Pancreas (tissue), 10 donors: ENCODE data around the gene RNFT2. TPM values are rescaled to one million over a fixed set of nuclear protein-coding genes. Genes with fewer than 3 reads are reported as not detected.

Experiments used
- ATAC-seq, 4 donors: fragments of 200-7000 bp; cut with Tn5 transposase; one replicate each; pipeline versions ENCODE4 v1.8.0 to v1.9.1; 2020; ENCODE audit warnings: mild to moderate bottlenecking in 4 of 4, moderate library complexity in 4 of 4
- DNase-seq, 6 donors: peaks; one replicate each; pipeline ENCODE4 v3.0.0-alpha.2; 2020
- FAIRE-seq: peaks from 2 replicates; lab custom pipeline; 2012; peaks lifted over from hg19 to GRCh38; lab: Jason Lieb, UNC
- H3K27ac ChIP-seq, 4 donors: fragments of 200-600 bp; sonication (generic); 1 replicate in 3 of 4; 2 replicates in 1 of 4; pipeline versions ENCODE4 v1.5.0 to v1.8.0; 2020
- H3K27me3 ChIP-seq, 4 donors: fragments of 200-600 bp; one replicate each; pipeline ENCODE4 v1.8.0; 2021
- H3K36me3 ChIP-seq, 3 donors: fragments of 200-600 bp; sonication (generic) in 1 of 3; one replicate each; pipeline versions ENCODE4 v1.5.0 to v1.8.0; 2020 to 2021
- H3K4me1 ChIP-seq, 3 donors: fragments of 200-600 bp; one replicate each; pipeline ENCODE4 v1.8.0; 2021
- H3K4me3 ChIP-seq, 4 donors: fragments of 200-600 bp; sonication (generic) in 2 of 4; one replicate each; pipeline versions ENCODE4 v1.5.0 to v1.8.0; 2020 to 2021
- H3K9me3 ChIP-seq, 4 donors: fragments of 200-600 bp; one replicate each; pipeline ENCODE4 v1.8.0; 2021
- WGBS, 2 donors: extraction: QIAGEN DNeasy Blood & Tissue Kit; methylation state at CpG; one replicate each; pipeline ENCODE4 v1.1.7; 2013; 5-methylcytosine and 5-hydroxymethylcytosine counted together
- intact Hi-C, 3 donors: fragments of 100-400 bp; cut with DNase I; formaldehyde crosslinking; loops; one replicate each; pipeline versions ENCODE4 v1.11.1 to v1.14.2; 2022
- polyA plus RNA-seq, 2 donors: library from polyadenylated mRNA; stranded (reverse); fragments of 200-250 nt; gene quantifications; one replicate each; pipeline ENCODE4 v1.2.3, GENCODE V29; 2013
- total RNA-seq, 6 donors: library from RNA; stranded (reverse); fragmentation: NEBNext Ultra II Directional in 4 of 6; extraction: Animal tissue kit (Norgen Biotek cat#: 25700) in 4 of 6; gene quantifications; one replicate each; pipeline versions ENCODE4 v1.2.1 to v1.2.4, GENCODE V29; 2021 to 2023
- TF ChIP-seq, protein P1 (sequence below), 4 donors: fragments of 200-600 bp; sonication (generic) in 3 of 4; IDR thresholded peaks; one replicate each; pipeline versions ENCODE4 v1.5.0 to v1.8.0; 2021; ENCODE audit warnings: antibody characterized with exemption in 4 of 4
- donor health status: healthy with polysubstance abuse.
- donor health status: DM: no; HTN: no; CAD: no; lungs with moderate emphysema.
- donor health status: DM: no; HTN: no; CAD: no.
- donor health status: control.
- donor health status: control.
- donor health status: Bipolar disorder and iron deficiency.
- donor health status: DM: yes; HTN: yes; CAD: no.
- donor health status: DM: no; HTN: no; CAD: no.
- donor health status: DM: no; HTN: no; CAD: no.
- donor health status: DM: yes; HTN: yes; CAD: no.

RNFT2 gene
- total and polyA plus RNA-seq, 8 donors: 0.51 to 2.6 (median 1.5) TPM

DNA sequence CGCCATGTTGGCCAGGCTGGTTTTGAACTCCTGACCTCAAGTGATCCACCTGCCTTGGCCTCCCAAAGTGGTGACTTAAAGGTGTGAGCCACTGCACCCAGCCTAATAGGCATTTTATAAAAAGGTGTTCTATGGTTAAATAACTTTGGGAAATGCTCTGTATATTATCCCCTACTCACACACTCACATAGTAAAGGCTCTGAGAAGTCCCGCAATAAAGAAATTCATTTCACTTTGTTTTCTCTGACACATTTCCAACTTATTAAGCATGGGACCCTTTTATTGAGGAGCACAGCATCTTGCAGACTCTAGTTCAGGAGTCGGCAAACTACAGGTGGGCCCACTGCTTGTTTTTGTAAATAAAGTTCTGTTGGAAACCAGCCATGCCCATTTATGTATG lies 63.9 kb downstream of the RNFT2 start:
- H3K4me3 ChIP-seq: no peak overlapping the region
- DNase-seq: no peak
- intact Hi-C loops: no loop called here
- H3K27ac ChIP-seq: no peak overlapping the region
- H3K9me3 ChIP-seq: no peaks in the 10 kb centered on the region
- ATAC-seq: no peak
- FAIRE-seq: no peak
- no peaks in the 10 kb centered on the region for H3K36me3 ChIP-seq
- H3K27me3 ChIP-seq: no peaks in the 10 kb centered on the region
- TF ChIP-seq, protein P1, sequence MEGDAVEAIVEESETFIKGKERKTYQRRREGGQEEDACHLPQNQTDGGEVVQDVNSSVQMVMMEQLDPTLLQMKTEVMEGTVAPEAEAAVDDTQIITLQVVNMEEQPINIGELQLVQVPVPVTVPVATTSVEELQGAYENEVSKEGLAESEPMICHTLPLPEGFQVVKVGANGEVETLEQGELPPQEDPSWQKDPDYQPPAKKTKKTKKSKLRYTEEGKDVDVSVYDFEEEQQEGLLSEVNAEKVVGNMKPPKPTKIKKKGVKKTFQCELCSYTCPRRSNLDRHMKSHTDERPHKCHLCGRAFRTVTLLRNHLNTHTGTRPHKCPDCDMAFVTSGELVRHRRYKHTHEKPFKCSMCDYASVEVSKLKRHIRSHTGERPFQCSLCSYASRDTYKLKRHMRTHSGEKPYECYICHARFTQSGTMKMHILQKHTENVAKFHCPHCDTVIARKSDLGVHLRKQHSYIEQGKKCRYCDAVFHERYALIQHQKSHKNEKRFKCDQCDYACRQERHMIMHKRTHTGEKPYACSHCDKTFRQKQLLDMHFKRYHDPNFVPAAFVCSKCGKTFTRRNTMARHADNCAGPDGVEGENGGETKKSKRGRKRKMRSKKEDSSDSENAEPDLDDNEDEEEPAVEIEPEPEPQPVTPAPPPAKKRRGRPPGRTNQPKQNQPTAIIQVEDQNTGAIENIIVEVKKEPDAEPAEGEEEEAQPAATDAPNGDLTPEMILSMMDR (IDR thresholded peaks at IDR 0.05): no peak
- WGBS, 2 donors: 92 to 94% methylated on average over 3 of the region's 3 CpGs
- H3K4me1 ChIP-seq: no peaks in the 10 kb centered on the region

DNA sequence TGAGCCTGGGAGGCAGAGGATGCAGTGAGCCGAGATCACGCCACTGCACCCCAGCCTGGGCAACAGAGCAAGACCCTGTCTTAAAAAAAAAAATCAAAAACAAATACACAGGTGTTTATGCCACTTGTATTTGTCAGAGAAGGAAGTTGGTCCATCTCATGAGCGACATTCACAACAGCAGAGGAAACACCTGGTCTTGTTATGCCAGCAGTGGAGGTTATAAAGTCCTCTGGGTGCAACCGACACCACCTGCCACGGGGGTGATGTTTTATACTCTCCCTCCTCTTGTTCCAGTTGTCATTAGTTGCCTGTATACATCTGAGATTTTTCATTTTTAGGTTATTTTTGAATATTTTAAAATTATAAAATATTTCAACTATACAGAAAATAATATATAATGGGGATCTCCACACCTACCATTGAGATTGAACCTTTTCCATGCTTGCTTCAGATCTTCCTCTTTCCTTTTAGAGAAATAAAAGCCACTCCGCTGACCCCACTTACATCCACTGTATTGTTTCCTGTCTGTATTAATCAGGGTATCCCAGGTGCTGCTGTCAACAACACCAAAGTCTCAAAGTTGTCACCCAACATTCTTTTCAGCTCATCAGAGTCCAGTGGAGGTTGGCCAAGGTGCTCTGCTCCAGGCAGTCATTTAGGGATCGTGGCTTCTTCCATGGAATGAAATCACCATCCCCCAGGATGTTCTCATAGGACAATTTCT lies 65.1 kb downstream of the RNFT2 start:
- DNase-seq (no peak), ATAC-seq (no peak), FAIRE-seq (no peak)
- Histone ChIP-seq H3K27me3 (no peaks in the 10 kb centered on the region), H3K4me1 (no peaks in the 10 kb centered on the region), H3K27ac (no peak overlapping the region), H3K4me3 (no peak overlapping the region), H3K36me3 (no peaks in the 10 kb centered on the region), H3K9me3 (no peaks in the 10 kb centered on the region)
- TF ChIP-seq, protein P1 (IDR thresholded peaks at IDR 0.05): no peak
- intact Hi-C loops: no loop called here
- 82 to 90% methylated on average over 7 of the region's 7 CpGs for WGBS, 2 donors

DNA sequence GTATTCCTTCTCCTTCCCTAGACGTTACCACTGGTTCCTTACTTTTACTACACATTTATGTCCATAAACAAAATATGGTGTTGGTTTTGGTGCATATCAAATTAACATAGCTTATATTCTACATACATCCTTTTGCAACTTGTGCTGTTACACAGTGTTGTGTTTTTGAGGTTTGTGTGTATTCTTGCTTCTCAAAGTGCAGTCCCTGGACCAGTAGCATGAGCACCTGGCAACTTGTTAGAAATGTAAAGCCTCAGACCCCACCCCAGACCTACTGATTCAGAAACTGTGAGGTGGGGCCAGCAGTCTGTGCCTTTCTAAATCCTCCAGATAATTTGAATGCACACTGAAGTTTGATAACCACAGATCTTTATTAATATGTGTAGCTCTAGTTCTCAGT lies 65.9 kb downstream of the RNFT2 start:
- FAIRE-seq: no peak

DNA sequence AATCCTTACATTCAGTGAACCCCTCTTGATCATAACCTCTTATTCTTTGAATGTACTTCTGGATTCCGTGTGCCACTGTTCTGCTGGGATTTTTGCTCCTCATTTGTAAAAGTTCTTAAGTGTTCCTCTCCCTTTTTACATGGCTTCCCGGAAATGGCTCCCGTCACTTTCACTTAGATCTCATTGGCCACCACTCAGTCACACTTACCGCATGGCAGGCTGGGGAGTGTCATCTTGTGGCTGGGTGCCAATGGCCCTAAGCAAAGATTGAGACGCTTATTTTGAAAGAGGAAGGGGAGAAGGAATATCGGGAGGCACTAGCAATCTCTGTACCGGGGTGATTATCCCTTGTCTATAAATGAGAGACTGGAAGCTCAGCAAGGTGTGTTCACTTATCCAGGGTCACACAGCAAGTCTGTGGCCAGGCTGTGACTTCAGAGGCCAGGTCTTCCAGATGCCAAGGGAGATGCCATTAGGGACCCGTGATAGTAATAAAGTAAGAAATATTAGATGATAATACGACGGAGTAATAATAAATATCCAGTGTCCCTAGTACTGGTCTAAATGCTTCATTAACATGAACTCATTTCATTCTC lies 68.8 kb downstream of the RNFT2 start:
- intact Hi-C loops: no loop called here
- Histone ChIP-seq H3K4me3 (no peak overlapping the region), H3K9me3 (no peaks in the 10 kb centered on the region), H3K27me3 (no peaks in the 10 kb centered on the region), H3K27ac (no peak overlapping the region), H3K36me3 (no peaks in the 10 kb centered on the region), H3K4me1 (no peaks in the 10 kb centered on the region)
- no peak for ATAC-seq
- DNase-seq: no peak
- WGBS, 2 donors: 83 to 84% methylated on average over 10 of the region's 10 CpGs
- TF ChIP-seq, protein P1 (IDR thresholded peaks at IDR 0.05): no peak
- no peak for FAIRE-seq

More for the DNA sequence above, 65.9 kb downstream of the RNFT2 start:
- TF ChIP-seq, protein P1 (IDR thresholded peaks at IDR 0.05): no peak
- 0% methylated on average over 1 of the region's 1 CpG for WGBS, 2 donors
- Histone ChIP-seq H3K27me3 (no peaks in the 10 kb centered on the region), H3K9me3 (no peaks in the 10 kb centered on the region), H3K36me3 (no peaks in the 10 kb centered on the region), H3K4me3 (no peak overlapping the region), H3K4me1 (no peaks in the 10 kb centered on the region), H3K27ac (no peak overlapping the region)
- intact Hi-C loops: no loop called here
- ATAC-seq (no peak), DNase-seq (no peak)

DNA sequence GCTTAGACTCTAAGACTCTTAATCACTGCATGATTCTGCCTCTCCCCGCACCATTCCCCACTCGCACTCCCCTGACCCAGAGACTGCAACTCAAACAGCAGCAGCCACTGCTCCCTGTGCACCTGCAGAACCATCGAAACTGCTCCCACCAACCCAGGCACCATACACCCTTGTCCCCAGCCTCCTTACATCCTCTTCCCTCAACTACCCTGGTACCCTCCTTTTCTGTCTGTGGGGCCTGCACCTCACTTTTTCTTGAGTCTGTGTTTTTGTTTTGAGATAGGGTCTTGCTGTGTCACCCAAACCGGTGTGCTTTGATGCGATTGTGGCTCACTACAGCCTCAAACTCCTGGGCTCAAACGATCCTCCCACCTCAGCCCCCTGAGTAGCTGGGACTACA lies 69.4 kb downstream of the RNFT2 start:
- Histone ChIP-seq H3K36me3 (no peaks in the 10 kb centered on the region), H3K27ac (no peak overlapping the region), H3K4me3 (no peak overlapping the region), H3K4me1 (no peaks in the 10 kb centered on the region), H3K27me3 (no peaks in the 10 kb centered on the region), H3K9me3 (no peaks in the 10 kb centered on the region)
- 83 to 88% methylated on average over 6 of the region's 6 CpGs for whole genome bisulfite sequencing, 2 donors
- ATAC-seq: no peak
- no peak for FAIRE-seq
- intact Hi-C loops: no loop called here
- DNase-seq: no peak
- TF ChIP-seq, protein P1 (IDR thresholded peaks at IDR 0.05): no peak
